ENCODE data around the gene DDX10.
"Not testable (repeated sequence)": the region's sequence is repeated elsewhere in the genome, so short reads cannot be mapped to it uniquely, and the experiment has no call there.

DDX10 gene

GRCh38 chr11:108724974-108725689 is 60.3 kb downstream of the DDX10 start:
- DNase-seq: no peak

- DNase-seq: no peak
Observed at GRCh38 chr11:108726077-108726800, 61.4 kb downstream of the DDX10 start.

- DNase-seq: no peak
Observed at GRCh38 chr11:108727665-108728064, 62.8 kb downstream of the DDX10 start.

GRCh38 chr11:108729227-108729871 is 64.5 kb downstream of the DDX10 start:
- DNase-seq: no peak

- no peak for DNase-seq
Observed at GRCh38 chr11:108732395-108732794, 67.5 kb downstream of the DDX10 start.

GRCh38 chr11:108733479-108734116 is 68.7 kb downstream of the DDX10 start:
- no peak for DNase-seq

- DNase-seq: no peak
Observed at GRCh38 chr11:108734283-108734682, 69.4 kb downstream of the DDX10 start.

GRCh38 chr11:108734956-108735559 is 70.2 kb downstream of the DDX10 start:
- DNase-seq: no peak

- DNase-seq: not testable (repeated sequence)
Observed at GRCh38 chr11:108740132-108740531, 75.3 kb downstream of the DDX10 start.

GRCh38 chr11:108743851-108744250 is 79.0 kb downstream of the DDX10 start:
- DNase-seq: no peak

- DNase-seq: no peak
Observed at GRCh38 chr11:108748968-108749367, 84.1 kb downstream of the DDX10 start.

- DNase-seq: no peak
Observed at GRCh38 chr11:108751444-108751843, 86.6 kb downstream of the DDX10 start.

- no peak for DNase-seq
Observed at GRCh38 chr11:108752297-108752751, 87.5 kb downstream of the DDX10 start.

GRCh38 chr11:108754901-108755625 is 90.2 kb downstream of the DDX10 start:
- DNase-seq: no peak

GRCh38 chr11:108757630-108758029 is 92.8 kb downstream of the DDX10 start:
- no peak for DNase-seq

- peak; percentile 38 for DNase-seq
Observed at GRCh38 chr11:108758458-108758857, 93.6 kb downstream of the DDX10 start.

- no peak for DNase-seq
Observed at GRCh38 chr11:108766596-108767173, 101.8 kb downstream of the DDX10 start.

- no peak for DNase-seq
Observed at GRCh38 chr11:108768370-108768769, 103.5 kb downstream of the DDX10 start.

GRCh38 chr11:108768964-108769363 is 104.1 kb downstream of the DDX10 start:
- DNase-seq: no peak

GRCh38 chr11:108774037-108774730 is 109.3 kb downstream of the DDX10 start:
- no peak for DNase-seq

GRCh38 chr11:108775324-108775723 is 110.5 kb downstream of the DDX10 start:
- DNase-seq: no peak

Measured in NCI-H446 treated with DMSO at 0.1 percent for 48 hours (cell line).